Measurements from ENCODE around the gene EAF1. TPM values are rescaled to one million over a fixed set of nuclear protein-coding genes. Genes with fewer than 3 reads are reported as not detected.

EAF1 gene
- polyA plus RNA-seq, 3 donors, result 9.0 to 44.0 (median 9.1) TPM

DNA sequence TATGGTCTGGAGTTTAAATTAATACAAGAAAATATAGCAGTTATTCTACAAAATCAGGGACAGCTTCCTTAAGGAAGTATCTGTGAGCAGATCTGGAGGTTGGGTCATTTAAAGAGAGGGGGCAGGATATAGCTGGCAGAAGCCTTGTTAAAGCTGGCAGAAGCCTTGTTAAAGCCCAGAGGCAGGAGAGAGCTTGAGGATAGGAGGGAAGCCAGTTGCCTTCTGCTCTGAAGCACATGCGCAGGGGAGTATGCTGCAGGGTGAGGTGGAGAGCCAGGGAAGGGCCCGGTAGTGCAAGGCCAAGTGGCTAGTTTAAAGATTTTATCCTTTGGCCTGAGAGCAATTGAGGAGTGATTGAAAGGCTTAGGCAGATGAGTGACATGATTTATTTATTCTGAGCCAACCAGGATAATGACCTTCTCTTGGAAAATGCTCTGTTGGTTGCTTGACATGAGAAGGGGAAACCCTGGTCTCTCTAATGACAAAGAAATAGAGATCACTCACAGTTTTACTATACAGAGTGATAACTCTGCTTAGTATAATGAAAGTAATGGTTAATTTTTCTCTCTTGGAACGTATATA lies 3.9 kb downstream of the EAF1 start:
- peak overlapping the region in 6 of 7 donors; percentile 3 to 90 (median 52) for H3K27ac Mint-ChIP-seq
- H3K36me3 Mint-ChIP-seq, result peaks cover 57 to 60% of the 10 kb centered on the region in 2 donors
- no peak for DNase-seq
- Histone ChIP-seq H4K20me1 (ENCODE audit: insufficient read depth, low read length) (peaks cover 50% of the 10 kb centered on the region), H3K4me1 (ENCODE audit: control insufficient read depth in 1 of 2, insufficient read depth in 2 of 2, low read length in 2 of 2) (peaks cover 20 to 29% of the 10 kb centered on the region in 2 donors), H2AFZ (ENCODE audit: insufficient read depth, low read depth, low read length, poor library complexity, severe bottlenecking) (no peak overlapping the region), H3K9me3 (replicated peaks in 1 of 2; ENCODE audit: control insufficient read depth in 1 of 2, insufficient read depth in 1 of 2, low read length in 2 of 2) (no peaks in the 10 kb centered on the region), H3K27me3 (ENCODE audit: control insufficient read depth in 2 of 2, insufficient read depth in 2 of 2, low read length in 2 of 2) (no peaks in the 10 kb centered on the region), H3K36me3 (replicated peaks in 1 of 2; ENCODE audit: control insufficient read depth in 1 of 2, insufficient read depth in 2 of 2, low read length in 2 of 2) (peaks cover 62% of the 10 kb centered on the region in 2 donors), H3K79me2 (ENCODE audit: insufficient read depth, low read length) (peaks cover 83% of the 10 kb centered on the region), H3K4me2 (replicated peaks; ENCODE audit: extremely low read depth, low read length, poor library complexity, severe bottlenecking) (no peak overlapping the region), H3K4me3 (replicated peaks in 1 of 3; ENCODE audit: low read depth in 2 of 3, low read length in 3 of 3) (no peak overlapping the region), H3K9ac (ENCODE audit: insufficient read depth, low read length, poor library complexity, severe bottlenecking) (no peak overlapping the region), H3K27ac (ENCODE audit: low read depth in 1 of 2, low read length in 2 of 2) (peak overlapping the region in 1 of 2 donors; percentile 26)
- no peaks in the 10 kb centered on the region for H3K9me3 Mint-ChIP-seq
- H3K4me3 Mint-ChIP-seq, result no peak overlapping the region
- H3K4me1 Mint-ChIP-seq, result peaks cover 37% of the 10 kb centered on the region
- TF ChIP-seq, protein P1, sequence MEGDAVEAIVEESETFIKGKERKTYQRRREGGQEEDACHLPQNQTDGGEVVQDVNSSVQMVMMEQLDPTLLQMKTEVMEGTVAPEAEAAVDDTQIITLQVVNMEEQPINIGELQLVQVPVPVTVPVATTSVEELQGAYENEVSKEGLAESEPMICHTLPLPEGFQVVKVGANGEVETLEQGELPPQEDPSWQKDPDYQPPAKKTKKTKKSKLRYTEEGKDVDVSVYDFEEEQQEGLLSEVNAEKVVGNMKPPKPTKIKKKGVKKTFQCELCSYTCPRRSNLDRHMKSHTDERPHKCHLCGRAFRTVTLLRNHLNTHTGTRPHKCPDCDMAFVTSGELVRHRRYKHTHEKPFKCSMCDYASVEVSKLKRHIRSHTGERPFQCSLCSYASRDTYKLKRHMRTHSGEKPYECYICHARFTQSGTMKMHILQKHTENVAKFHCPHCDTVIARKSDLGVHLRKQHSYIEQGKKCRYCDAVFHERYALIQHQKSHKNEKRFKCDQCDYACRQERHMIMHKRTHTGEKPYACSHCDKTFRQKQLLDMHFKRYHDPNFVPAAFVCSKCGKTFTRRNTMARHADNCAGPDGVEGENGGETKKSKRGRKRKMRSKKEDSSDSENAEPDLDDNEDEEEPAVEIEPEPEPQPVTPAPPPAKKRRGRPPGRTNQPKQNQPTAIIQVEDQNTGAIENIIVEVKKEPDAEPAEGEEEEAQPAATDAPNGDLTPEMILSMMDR (IDR thresholded peaks at IDR 0.05), result no peak
- intact Hi-C loops (cut with micrococcal nuclease), result no loop called here
- H3K27me3 Mint-ChIP-seq (ENCODE audit: low read depth in 3 of 3), result no peaks in the 10 kb centered on the region
- 100% methylated on average over 2 of the region's 3 CpGs for WGBS (ENCODE audit: insufficient coverage)

DNA sequence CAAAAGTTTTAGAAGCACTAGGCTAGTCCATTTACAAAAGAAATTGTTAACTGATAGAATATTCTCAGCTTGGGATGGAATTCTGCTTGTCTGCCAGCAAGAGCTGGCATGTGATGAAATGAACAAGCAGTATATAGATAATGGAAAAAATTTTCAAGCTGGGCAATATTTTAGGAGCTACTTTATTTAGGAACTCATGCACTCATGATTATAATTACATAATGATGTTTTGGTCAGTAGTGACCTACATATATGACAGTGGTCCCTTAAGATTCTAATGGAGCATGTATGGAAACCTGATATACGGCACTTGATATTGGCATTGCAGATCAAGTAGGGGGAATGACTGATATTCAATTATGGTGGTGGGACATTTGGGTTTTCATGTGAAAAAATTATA lies 6.1 kb downstream of the EAF1 start:
- 100% methylated on average over 1 of the region's 1 CpG for WGBS (ENCODE audit: insufficient coverage)
- H3K27me3 Mint-ChIP-seq (ENCODE audit: low read depth in 3 of 3), result no peaks in the 10 kb centered on the region
- no peak overlapping the region for H3K4me3 Mint-ChIP-seq
- no peak overlapping the region for H3K27ac Mint-ChIP-seq
- no peaks in the 10 kb centered on the region for H3K9me3 Mint-ChIP-seq
- H3K4me1 Mint-ChIP-seq, result peaks cover 38% of the 10 kb centered on the region
- peaks cover 17 to 26% of the 10 kb centered on the region in 2 donors for H3K4me1 ChIP-seq (ENCODE audit: control insufficient read depth in 1 of 2, insufficient read depth in 2 of 2, low read length in 2 of 2)
- peaks cover 76% of the 10 kb centered on the region for H3K79me2 ChIP-seq (ENCODE audit: insufficient read depth, low read length)
- no peaks in the 10 kb centered on the region for H3K27me3 ChIP-seq (ENCODE audit: control insufficient read depth in 2 of 2, insufficient read depth in 2 of 2, low read length in 2 of 2)
- peaks cover 47% of the 10 kb centered on the region for H4K20me1 ChIP-seq (ENCODE audit: insufficient read depth, low read length)
- H3K4me2 ChIP-seq (replicated peaks; ENCODE audit: extremely low read depth, low read length, poor library complexity, severe bottlenecking), result no peak overlapping the region
- peaks cover 81% of the 10 kb centered on the region in 2 donors for H3K36me3 ChIP-seq (replicated peaks in 1 of 2; ENCODE audit: control insufficient read depth in 1 of 2, insufficient read depth in 2 of 2, low read length in 2 of 2)
- no peak for DNase-seq
- intact Hi-C loops (cut with micrococcal nuclease), result no loop called here
- TF ChIP-seq, protein P1 (IDR thresholded peaks at IDR 0.05), result no peak
- no peaks in the 10 kb centered on the region for H3K9me3 ChIP-seq (replicated peaks in 1 of 2; ENCODE audit: control insufficient read depth in 1 of 2, insufficient read depth in 1 of 2, low read length in 2 of 2)
- H2AFZ ChIP-seq (ENCODE audit: insufficient read depth, low read depth, low read length, poor library complexity, severe bottlenecking), result no peak overlapping the region
- peaks cover 77 to 79% of the 10 kb centered on the region in 2 donors for H3K36me3 Mint-ChIP-seq
- H3K9ac ChIP-seq (ENCODE audit: insufficient read depth, low read length, poor library complexity, severe bottlenecking), result no peak overlapping the region
- H3K27ac ChIP-seq (ENCODE audit: low read depth in 1 of 2, low read length in 2 of 2), result no peak overlapping the region
- H3K4me3 ChIP-seq (replicated peaks in 1 of 3; ENCODE audit: low read depth in 2 of 3, low read length in 3 of 3), result no peak overlapping the region

All from CD14-positive monocyte (primary cell).